OCI-M1 (cell line): ENCODE results near the gene CTSG.
"Not testable (repeated sequence)": the region's sequence is repeated elsewhere in the genome, so short reads cannot be mapped to it uniquely, and the experiment has no call there.

Experiments used
- DNase-seq: peaks from one replicate; lab custom pipeline; 2025; lab: John Stamatoyannopoulos, UW

Gene CTSG, protein sequence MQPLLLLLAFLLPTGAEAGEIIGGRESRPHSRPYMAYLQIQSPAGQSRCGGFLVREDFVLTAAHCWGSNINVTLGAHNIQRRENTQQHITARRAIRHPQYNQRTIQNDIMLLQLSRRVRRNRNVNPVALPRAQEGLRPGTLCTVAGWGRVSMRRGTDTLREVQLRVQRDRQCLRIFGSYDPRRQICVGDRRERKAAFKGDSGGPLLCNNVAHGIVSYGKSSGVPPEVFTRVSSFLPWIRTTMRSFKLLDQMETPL

DNA sequence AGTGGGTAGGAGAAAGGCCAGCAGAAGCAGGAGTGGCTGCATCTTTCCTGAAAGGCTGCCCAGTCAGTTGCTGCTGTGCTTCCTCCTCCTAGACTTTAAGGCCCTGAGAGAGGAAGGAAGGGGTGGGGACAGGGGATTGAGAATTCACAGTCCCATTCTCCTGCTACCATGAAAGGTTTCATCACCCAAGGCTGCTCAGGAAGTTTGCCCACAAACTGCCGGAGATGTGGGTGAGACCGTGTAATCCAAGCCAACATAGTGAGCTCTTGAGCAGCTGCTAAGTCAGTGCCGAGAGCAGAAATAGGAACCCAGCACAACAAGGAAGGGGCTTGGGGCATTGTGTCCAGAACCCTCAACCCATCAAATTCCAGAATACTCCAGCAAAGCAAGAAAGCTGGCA is at the start of gene CTSG:
Gene CTSG, minus strand, starts transcription at position 69 of the 400 bp plus-strand sequence. Its CDS starts 27 bp downstream, at position 42.
- no peak for DNase-seq

- no peak for DNase-seq
These were observed 37.7 kb upstream of the CTSG start for GRCh38 chr14:24613747-24614146.

DNA sequence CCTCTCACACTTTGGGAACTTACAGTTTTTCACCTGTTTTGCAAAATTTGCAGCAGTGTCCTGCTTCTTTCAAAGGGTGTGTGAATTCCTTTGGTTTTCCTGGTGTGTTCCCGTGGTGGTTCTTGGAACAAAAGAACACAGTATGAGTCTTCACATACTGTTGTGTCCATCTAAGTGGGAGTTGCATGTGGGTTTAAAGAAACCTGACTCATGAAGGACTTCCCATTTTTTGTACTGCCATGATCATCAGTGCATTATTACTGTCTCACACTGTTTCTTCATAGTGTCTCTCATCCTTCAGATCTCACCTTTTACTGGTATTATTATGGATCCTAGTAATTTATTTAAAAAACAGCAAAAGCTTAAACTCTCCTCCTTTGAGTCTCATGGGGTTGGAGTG is 37.2 kb upstream of the CTSG start:
- peak; percentile 1 for DNase-seq

- DNase-seq, result no peak
These were observed 36.1 kb upstream of the CTSG start for GRCh38 chr14:24612196-24612595.

- no peak for DNase-seq
These were observed 33.8 kb upstream of the CTSG start, which contains the start of gene GZMH for GRCh38 chr14:24609655-24610344. Gene GZMH, minus strand, starts transcription at chr14:24609685. Its CDS starts 72 bp downstream, at chr14:24609613.

- DNase-seq, result no peak
These were observed 31.8 kb upstream of the CTSG start for GRCh38 chr14:24607635-24608514.

DNA sequence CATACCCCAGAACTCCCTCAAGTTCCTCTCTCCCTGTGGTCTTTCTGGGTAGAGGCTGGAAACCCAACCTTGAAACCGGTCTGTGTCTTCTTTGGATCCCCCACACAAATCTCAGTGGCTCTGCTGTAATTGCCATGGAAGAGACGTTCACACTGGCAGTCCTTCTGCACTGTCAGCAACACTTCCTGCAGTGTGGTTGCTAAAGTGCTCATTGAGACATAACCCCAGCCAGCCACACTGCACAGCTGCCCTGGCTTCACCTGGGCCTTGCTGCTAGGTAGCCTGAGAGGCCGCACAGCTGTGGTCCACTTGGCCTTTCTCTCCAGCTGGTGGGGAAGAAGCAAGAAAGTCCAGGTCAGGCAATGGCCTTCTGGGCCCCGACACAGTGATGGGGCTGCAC is 31.0 kb upstream of the CTSG start:
- no peak for DNase-seq

GRCh38 chr14:24606297-24606696 is 30.2 kb upstream of the CTSG start:
- no peak for DNase-seq

DNA sequence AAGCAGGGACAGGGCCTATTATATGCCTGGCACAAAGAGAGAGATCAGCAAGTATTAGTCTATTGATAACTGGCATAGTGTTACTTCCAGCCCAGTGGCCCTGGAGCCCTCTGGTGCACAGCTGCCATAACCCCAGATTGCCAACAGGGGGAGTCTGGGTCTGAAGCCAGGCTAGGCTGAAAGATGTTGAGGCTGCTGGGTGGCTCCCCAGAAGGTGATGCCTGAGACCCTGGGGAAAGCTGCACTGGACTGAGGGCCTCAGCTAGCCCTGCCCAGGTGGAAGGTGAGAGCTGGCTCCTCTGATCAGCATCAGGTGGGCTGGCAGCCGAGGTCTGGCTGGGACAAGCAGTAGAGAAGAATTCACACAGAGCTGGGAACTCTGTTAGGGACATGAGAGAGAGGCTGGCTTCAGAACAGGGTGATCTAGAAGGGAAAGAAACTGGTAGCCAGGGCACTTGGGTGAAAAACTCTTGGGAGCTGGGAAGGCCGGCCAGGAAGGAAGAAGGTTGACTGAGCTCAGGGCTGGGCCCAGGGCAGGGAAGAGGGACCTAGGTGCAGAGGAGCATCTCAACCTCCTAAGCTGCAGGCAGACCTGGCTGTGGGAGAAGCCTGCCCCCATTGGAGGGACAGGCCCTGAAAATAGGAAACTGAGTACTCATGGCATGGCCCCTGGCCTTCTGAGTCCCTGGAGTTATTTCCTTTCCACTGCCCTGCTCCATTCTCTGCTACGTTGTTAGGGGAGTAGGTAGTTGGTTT is 29.6 kb upstream of the CTSG start:
- DNase-seq, result peak; percentile 54

DNA sequence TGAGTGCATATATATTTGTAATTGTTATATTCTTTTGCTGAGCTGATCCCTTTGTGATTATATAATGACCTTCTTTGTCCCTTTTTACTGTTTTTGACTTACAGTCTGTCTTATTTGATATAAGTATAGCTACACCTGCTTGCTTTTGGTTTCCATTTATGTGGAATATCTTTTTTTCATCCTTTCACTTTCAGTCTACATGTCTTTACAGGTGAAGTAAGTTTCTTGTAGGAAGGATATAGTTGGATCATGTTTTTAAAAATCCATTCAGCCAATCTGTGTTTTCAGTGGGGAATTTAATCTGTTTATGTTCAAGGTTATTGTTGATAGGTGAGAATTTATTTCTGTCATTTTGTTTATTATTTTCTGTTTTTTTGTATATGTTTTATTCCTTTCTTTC is 21.4 kb upstream of the CTSG start:
- no peak for DNase-seq

DNA sequence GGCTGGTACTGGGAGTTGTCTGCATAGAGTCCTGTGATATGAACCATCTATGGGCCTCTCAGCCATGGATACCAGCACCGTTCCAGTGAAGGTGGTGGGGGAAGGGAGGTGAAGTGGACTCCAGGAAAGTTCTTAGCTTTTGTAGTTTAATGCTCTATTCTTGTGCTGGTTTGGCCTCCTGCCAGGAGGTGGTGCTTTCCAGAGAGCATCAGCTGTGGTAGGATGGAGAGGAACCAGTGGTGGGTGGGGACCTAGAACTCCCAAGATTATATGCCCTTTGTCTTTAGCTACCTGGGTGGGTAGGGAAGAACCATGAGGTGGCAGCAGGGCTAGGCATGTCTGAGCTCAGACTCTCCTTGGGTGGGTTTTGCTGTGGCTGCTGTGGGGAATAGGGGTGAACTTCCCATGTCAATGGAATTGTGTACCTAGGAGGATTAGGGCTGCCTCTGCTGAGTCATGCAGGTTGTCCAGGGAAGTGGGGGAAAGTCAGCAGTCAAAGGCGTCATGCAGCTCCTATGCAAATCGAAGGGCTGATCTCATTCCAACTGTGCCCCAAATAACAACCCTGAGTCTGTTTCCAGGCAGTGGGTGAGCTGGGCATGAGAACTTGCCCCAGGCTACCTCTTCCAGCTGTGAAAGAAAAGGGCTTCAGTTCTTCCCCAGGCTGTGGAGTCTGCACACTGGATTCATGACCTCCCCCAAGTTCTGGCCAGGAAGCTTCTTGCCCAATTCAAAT is 19.2 kb upstream of the CTSG start:
- no peak for DNase-seq

GRCh38 chr14:24591004-24591403 is 15.0 kb upstream of the CTSG start:
- not testable (repeated sequence) for DNase-seq

DNA sequence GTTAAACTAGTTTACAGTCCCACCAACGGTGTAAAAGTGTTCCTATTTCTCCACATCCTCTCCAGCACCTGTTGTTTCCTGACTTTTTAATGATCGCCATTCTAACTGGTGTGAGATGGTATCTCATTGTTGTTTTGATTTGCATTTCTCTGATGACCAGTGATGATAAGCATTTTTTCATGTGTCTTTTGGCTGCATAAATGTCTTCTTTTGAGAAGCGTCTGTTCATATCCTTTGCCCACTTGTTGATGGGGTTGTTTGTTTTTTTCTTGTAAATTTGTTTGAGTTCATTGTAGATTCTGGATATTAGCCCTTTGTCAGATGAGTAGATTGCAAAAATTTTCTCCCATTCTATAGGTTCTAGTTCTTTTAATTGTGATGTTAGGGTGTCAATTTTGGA is 8.4 kb upstream of the CTSG start:
- DNase-seq, result not testable (repeated sequence)

DNA sequence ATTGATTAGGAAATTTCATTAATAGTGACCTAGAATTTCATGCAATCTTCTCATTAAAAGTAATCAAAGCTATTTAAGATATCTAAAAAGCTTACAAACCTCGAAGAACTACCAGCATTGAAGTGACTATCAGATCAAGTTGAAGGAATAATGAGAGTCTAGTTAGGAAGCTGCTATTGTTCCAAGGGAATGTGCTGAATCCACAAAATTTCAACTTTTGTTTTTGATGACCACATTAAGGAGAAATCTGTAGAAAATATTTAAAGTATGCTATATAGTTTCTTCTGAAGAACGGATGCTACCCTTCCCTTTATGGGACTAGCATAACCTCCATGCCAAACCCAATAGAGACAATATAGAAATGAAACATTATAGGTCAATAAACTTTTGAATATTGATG is 2.5 kb upstream of the CTSG start:
- DNase-seq, result no peak

GRCh38 chr14:24576771-24577170 is 721 bp upstream of the CTSG start:
- DNase-seq, result no peak

DNA sequence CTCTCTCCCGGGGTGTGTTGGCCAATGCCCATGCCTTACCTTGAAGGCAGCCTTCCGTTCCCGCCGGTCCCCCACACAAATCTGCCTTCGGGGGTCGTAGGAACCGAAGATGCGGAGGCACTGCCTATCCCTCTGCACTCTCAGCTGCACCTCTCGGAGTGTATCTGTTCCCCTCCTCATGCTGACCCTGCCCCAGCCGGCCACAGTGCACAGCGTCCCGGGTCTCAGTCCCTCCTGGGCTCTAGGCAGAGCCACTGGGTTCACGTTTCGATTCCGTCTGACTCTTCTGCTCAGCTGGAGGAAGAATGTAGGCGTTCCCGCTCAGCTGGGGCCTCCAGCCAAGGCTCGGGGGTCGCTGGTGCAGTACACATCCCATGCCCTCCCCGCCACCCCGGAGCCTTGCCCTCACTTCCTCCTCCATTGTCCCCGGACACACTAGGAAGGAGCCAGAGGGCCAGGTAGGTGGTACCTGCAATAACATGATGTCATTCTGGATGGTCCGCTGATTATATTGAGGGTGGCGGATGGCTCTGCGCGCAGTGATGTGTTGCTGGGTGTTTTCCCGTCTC is 1.8 kb downstream of the CTSG start:
- DNase-seq, result no peak

DNA sequence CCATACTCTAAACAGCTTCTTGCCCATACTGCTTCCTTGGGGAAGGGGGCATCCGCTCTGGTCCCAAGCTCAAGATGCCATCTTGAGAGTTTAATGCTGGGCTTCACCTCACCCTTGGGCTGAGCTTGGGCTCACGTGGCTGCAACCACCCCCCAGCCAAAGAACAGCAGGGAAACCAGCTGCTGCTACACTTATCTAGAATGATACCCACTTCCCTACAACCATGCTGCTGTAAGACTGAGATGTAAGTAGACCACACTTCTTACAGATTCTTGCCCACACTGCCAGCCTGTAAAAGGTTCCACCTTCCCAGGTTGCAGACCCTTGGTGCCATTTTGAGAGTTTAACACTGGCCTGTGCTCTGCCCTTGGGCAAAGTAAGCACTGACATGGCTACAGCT is 9.7 kb downstream of the CTSG start:
- DNase-seq, result no peak

DNA sequence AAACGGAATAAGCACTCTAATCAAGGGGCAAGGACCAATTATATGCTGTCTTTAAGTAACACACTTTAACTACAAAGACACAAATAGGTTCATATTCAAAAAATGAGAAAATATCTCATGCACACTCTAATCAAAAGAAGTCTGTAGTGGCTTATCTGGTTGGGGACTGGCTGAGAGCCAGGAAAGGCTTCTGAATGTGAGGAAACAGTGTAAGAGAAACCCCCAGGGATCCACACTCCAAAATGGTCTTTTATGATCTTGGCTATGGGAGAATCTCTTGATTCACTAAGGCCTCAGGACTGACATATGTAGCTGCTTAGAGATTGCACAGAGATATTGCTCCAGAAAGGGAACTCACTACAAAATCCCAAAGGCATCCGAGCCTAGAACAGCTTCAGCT is 10.3 kb downstream of the CTSG start:
- peak; percentile 1 for DNase-seq

DNA sequence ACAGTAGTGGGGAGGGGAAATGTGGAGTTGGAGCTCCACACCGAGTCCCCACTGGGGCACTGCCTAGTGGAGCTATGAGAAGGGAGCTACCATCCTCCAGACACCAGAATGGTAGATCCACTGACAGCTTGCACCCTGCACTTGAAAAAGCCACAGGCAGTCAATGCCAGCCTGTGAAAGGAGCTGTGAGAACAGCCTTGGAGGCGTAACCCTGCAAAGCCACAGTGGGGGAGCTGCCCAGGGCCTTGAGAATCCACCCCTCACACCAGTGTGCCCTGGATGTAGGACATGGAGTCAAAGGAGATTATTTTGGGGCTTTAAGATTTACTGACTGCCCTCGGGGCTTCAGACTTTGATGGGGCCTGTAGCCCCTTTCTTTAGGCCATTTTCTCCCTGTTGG is 12.5 kb downstream of the CTSG start:
- no peak for DNase-seq

DNA sequence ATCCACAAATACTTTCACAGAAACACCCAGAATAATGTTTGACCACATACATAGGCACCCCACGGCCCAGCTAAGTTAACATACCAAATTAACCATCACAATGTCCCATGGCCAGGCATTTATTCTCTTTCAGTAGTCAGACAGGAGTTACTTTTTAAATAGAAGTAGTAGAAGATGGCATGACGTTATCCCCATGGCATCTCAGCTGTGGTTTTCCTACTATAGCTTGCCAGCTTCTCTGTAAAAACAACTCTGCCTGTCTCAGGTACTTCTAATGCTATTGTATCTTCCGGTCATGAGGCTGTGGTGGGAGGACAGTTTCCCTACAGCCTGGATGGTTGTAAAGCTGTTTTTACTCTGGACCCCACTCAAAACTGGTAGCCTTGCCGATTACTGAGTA is 19.3 kb downstream of the CTSG start:
- DNase-seq, result no peak

GRCh38 chr14:24549064-24549463 is 27.0 kb downstream of the CTSG start:
- DNase-seq, result not testable (repeated sequence)
